Dermis microvascular lymphatic vessel endothelial cell (primary cell): Measurements from ENCODE around the gene MLYCD. TPM values are rescaled to one million over a fixed set of nuclear protein-coding genes. Genes with fewer than 3 reads are reported as not detected.

Experiments
- DNase-seq, 2 donors: peaks; one replicate each; pipeline versions ENCODE4 v3.0.0 to v3.0.0-alpha.2; 2010; ENCODE audit warnings: low read depth in 2 of 2
- total RNA-seq: library from RNA; depleted of rRNA; stranded (reverse); fragments of >200 nt; gene quantifications from 2 replicates; pipeline ENCODE4 v1.2.1, GENCODE V29; 2014

Gene MLYCD
- total RNA-seq, 1 donor from 2014 or later = 1.7 TPM

GRCh38 chr16:83954577-83955016 is 55.7 kb downstream of the MLYCD start:
- DNase-seq = peak in 1 of 2 donors; percentile 53

- DNase-seq = no peak
Measured at GRCh38 chr16:83955218-83956130, 56.6 kb downstream of the MLYCD start.

DNA sequence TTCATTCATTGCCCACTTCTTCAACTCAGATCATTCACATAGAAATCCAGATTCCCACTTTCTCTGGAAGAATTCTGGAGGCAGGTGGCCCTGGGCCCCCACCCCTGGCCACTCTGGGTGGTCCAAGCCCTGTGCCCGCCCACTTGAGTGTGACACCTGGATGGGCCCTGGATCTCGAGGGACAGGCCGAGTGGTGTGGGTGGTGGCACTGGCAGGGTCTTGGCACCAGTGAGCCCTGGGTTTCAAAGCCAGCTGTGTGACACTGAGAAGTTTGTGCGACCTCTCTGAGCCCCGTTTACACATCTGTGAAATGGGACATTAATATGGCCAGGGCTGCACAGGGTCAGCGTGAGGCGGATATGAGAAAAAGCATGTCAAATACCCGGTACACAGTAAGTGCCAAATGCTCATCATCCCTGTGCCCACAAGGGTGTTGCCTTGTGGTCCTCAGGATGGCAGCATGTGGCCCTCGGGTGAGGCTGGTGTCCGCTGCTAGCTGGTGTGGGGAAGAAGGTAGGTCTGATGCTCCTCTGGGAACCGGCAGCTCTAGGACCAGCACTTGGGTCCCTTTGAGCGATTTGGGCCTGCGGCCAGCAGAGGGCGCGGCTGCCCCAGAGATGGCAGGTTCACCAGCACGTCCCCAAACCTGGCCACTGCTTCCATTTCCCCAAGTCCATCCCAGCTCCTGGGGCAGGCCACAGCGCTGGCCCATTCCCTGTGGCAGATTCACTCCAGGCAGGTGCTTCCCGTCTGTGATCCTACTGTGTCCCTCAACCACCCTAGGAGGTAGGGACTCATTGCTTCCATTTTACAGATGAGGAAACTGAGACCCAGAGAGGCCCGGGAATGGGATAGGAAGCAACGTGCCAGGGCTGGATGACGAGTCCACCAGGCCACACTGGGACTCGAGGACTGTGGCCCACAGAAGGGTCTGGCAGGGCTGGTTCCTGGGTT is 57.7 kb downstream of the MLYCD start:
- peak; percentile 65 to 80 for DNase-seq

DNA sequence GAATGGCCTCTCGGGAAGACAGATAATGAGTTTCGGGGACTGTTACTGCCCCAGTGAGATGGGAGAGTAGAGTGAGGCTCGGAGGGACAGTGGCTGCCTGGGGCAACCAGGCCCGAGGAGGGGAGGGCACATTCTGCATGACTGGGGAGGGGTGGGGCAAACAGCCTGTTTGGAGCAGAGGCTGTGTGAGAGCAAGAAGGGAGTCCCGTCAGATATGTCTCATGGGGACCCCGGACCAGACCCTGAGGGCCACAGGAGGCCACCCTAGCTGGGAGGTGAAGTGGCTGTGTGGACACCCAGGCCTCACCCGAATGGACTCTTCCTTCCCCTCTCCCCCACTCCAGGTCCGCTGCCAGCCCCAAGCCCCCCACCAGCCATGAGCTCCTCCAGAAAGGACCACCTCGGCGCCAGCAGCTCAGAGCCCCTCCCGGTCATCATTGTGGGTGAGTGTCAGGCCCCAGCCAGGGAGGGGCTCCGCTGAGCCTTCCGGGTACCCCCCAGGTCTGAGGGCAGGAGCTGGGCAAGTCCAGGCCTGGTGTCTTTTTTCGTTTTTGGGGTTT is 58.5 kb downstream of the MLYCD start:
- no peak for DNase-seq

GRCh38 chr16:83958137-83958845 is 59.4 kb downstream of the MLYCD start:
- DNase-seq = no peak

DNA sequence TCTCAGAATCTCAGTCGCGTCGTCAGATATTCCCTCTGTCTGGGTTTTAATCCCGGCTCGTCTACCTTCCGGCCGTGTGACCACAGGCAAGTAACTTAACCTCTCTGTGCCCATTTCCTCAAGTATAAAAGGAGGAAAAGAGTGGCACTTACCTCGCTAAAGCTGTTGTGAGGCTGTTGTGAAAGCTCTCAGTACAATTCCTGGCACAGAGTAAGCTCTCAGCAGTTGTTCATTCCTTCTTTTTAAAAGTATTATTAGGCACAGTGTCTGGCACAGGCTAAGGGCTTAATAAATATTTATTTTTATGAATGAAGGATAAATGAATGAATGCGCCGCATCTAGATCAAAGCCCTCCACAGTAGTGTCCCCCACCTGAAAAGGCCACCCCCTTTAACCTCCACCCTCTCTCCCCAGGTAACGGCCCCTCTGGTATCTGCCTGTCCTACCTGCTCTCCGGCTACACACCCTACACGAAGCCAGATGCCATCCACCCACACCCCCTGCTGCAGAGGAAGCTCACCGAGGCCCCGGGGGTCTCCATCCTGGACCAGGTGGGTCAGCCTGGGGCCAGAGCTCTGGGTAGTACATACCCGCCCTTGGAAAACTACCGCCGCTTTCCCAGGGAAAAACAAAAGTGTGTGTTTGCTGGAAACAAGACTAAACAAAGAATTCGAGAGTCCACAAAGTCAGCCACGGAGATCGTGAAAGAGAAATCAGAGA is 60.1 kb downstream of the MLYCD start:
- no peak for DNase-seq

DNA sequence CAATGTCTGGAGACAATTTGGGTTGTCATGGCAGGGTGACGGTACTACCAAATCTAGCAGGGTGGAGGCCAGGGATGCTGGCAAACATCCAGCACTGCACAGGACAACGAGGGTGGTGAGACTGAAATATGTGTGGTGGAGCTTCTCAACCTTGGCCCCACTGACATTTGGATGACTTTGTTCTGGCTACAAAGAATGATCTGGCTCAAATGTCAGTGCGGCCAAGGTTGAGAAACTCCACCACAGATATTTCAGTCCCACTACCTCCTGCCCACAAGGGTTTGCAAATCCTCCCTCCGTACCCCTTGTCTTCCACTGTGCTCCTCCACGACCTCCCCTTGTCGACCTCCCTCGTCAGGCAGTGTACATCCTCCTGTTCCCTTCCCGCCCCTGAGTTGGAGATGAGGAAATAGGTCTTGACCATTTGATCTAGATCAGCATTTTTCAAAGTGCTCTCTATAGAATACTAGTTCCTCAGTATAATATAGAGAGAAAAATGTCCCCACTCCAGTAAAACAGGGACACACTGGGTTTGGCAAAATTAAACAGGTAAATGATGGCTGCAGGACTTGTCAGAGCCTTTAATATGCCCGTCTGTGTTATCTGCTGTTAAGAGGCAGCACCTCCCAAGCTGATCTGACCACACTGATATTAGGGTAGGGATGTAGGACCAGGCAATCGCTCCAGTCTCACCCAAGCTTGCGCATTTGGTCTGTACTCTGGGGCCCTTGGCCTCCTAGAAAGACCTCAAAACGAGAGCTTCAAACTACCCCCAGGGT is 60.9 kb downstream of the MLYCD start:
- DNase-seq = no peak

- DNase-seq = no peak
Measured at GRCh38 chr16:83960521-83961249, 61.8 kb downstream of the MLYCD start.

GRCh38 chr16:83961591-83961990 is 62.7 kb downstream of the MLYCD start:
- no peak for DNase-seq

- DNase-seq = no peak
Measured at GRCh38 chr16:83963277-83964119, 64.6 kb downstream of the MLYCD start.

- no peak for DNase-seq
Measured at GRCh38 chr16:83964684-83965443, 65.9 kb downstream of the MLYCD start.

DNA sequence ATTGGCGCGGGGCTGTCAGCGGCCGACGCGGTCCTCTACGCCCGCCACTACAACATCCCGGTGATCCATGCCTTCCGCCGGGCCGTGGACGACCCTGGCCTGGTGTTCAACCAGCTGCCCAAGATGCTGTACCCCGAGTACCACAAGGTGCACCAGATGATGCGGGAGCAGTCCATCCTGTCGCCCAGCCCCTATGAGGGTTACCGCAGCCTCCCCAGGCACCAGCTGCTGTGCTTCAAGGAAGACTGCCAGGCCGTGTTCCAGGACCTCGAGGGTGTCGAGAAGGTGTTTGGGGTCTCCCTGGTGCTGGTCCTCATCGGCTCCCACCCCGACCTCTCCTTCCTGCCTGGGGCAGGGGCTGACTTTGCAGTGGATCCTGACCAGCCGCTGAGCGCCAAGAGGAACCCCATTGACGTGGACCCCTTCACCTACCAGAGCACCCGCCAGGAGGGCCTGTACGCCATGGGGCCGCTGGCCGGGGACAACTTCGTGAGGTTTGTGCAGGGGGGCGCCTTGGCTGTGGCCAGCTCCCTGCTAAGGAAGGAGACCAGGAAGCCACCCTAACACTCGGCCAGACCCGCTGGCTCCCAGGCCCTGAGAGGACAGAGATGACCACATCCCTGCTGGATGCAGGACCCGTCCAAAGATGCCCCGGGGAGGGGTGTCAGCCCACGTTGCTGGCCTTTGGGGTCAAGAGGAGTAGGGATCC is 66.7 kb downstream of the MLYCD start:
- DNase-seq = no peak

DNA sequence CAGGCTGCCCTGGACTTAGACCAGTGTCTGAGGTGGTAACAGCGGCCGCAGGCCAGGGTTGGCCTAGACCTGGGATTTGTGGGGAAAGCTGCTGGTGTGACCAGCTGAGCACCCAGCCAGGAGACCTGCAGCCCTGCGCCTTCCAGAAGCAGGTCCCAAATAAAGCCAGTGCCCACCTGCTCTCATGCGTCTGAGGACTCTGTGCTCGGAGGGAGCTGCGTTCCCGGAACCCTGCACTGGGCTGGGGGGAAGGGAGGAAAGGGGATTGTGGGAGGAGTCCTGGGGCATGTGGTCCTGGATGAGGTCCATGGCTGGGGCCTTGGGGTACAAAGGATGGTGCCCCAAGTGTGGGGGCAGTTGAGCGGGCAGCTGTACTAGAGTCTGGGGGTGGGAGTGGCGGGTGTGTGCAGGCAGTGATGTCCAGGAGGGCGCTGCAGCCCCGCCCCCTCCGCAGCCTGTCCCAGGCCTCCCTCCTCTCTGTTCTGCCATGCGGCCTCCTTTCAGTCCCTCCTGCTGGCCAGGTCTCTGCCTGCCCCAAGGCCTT is 67.3 kb downstream of the MLYCD start:
- DNase-seq = no peak

GRCh38 chr16:83967091-83967490 is 68.2 kb downstream of the MLYCD start:
- no peak for DNase-seq

DNA sequence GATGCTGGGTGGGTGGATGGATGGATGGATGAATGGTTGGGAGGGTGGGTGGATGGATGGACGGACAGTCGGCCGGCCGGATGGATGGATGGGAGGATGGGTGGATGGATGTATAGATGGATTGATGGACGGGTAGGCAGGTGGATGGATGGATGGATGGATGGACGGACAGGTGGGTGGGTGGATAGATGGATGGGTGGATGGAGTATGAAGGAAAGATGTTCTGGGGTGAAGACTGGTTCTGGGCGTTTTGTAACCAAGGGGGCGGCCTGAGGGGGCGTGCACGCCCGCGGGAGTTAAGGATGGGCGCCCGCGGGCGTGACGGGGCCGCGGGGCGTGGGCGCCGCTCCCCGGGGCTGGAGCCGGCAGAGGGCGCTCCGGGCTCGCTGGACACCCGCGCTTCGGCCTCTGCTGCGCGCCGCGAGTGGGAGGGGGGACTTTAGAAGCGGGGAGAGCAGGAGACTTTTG is 69.0 kb downstream of the MLYCD start, which contains the start of gene NECAB2:
Gene NECAB2 (plus strand): TSS at position 407 of the 468 bp plus-strand sequence. CDS start 405 bp downstream, outside the sequence.
- DNase-seq = peak in 1 of 2 donors; percentile 35

- no peak for DNase-seq
Measured at GRCh38 chr16:83968306-83968851, 69.5 kb downstream of the MLYCD start.
